ENCODE results near the gene KCNK3. TPM values are rescaled to one million over a fixed set of nuclear protein-coding genes. Genes with fewer than 3 reads are reported as not detected.

KCNK3 gene
- total and polyA plus RNA-seq, 2 donors (not counting 1 experiment from before 2014, with no cell fraction given) = under 0.01 TPM; not detected in 1

DNA sequence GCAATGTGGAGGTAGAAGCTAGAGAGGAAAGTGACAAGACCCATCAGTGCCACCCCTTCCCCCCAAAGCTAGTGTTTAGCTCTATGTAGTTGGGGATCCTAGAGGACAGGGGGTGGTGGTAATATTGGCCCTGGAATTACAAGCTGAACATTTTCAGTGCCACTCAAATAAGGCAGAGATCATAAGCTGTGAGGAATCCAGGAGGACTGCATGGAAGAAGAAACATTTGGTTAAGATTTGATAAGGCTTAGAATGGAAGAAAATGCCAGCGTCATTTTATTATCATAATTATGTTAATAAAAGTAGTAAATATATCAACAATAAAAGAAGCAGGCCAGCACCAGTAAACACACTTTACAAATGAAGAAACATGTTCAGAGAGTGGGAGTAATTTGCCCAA, 33.7 kb downstream of the KCNK3 start:
- DNase-seq (ENCODE audit: low read depth in 2 of 2) = no peak
- H3K9ac ChIP-seq (ENCODE audit: insufficient read depth, low read length) = no peak overlapping the region
- no peaks in the 10 kb centered on the region for H3K27me3 ChIP-seq (ENCODE audit: control insufficient read depth, insufficient read depth, low read length)
- no peaks in the 10 kb centered on the region for H4K20me1 ChIP-seq (ENCODE audit: control insufficient read depth, extremely low read depth, insufficient read depth, low read length)
- H3K4me1 ChIP-seq (ENCODE audit: control insufficient read depth, extremely low read depth, insufficient read depth, low read length) = peaks cover 22% of the 10 kb centered on the region
- H3K79me2 ChIP-seq (ENCODE audit: control insufficient read depth, insufficient read depth, low read length) = no peaks in the 10 kb centered on the region
- no peak overlapping the region for H3K4me2 ChIP-seq (ENCODE audit: extremely low read depth, insufficient read depth, low read length)
- H2AFZ ChIP-seq (ENCODE audit: low read length) = no peak overlapping the region
- no peaks in the 10 kb centered on the region for H3K9me3 ChIP-seq (ENCODE audit: control insufficient read depth, insufficient read depth, low read depth, low read length)
- TF ChIP-seq EZH2 (IDR thresholded peaks at IDR 0.05; ENCODE audit: low read length, missing control alignments) = no peak
- TF ChIP-seq, protein P1, sequence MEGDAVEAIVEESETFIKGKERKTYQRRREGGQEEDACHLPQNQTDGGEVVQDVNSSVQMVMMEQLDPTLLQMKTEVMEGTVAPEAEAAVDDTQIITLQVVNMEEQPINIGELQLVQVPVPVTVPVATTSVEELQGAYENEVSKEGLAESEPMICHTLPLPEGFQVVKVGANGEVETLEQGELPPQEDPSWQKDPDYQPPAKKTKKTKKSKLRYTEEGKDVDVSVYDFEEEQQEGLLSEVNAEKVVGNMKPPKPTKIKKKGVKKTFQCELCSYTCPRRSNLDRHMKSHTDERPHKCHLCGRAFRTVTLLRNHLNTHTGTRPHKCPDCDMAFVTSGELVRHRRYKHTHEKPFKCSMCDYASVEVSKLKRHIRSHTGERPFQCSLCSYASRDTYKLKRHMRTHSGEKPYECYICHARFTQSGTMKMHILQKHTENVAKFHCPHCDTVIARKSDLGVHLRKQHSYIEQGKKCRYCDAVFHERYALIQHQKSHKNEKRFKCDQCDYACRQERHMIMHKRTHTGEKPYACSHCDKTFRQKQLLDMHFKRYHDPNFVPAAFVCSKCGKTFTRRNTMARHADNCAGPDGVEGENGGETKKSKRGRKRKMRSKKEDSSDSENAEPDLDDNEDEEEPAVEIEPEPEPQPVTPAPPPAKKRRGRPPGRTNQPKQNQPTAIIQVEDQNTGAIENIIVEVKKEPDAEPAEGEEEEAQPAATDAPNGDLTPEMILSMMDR (conservative IDR thresholded peaks at IDR 0.05 in 1 of 2, IDR thresholded peaks at IDR 0.05 in 1 of 2; ENCODE audit: low read depth in 1 of 2, low read length in 2 of 2) = no peak
- no peak overlapping the region for H3K27ac ChIP-seq (ENCODE audit: insufficient read depth, low read length)
- H3K36me3 ChIP-seq (ENCODE audit: control insufficient read depth, insufficient read depth, low read length) = no peaks in the 10 kb centered on the region
- no peak overlapping the region for H3K4me3 ChIP-seq (replicated peaks in 1 of 4; ENCODE audit: control extremely low read depth in 1 of 4, insufficient read depth in 1 of 4, low read depth in 3 of 4, low read length in 4 of 4)

DNA sequence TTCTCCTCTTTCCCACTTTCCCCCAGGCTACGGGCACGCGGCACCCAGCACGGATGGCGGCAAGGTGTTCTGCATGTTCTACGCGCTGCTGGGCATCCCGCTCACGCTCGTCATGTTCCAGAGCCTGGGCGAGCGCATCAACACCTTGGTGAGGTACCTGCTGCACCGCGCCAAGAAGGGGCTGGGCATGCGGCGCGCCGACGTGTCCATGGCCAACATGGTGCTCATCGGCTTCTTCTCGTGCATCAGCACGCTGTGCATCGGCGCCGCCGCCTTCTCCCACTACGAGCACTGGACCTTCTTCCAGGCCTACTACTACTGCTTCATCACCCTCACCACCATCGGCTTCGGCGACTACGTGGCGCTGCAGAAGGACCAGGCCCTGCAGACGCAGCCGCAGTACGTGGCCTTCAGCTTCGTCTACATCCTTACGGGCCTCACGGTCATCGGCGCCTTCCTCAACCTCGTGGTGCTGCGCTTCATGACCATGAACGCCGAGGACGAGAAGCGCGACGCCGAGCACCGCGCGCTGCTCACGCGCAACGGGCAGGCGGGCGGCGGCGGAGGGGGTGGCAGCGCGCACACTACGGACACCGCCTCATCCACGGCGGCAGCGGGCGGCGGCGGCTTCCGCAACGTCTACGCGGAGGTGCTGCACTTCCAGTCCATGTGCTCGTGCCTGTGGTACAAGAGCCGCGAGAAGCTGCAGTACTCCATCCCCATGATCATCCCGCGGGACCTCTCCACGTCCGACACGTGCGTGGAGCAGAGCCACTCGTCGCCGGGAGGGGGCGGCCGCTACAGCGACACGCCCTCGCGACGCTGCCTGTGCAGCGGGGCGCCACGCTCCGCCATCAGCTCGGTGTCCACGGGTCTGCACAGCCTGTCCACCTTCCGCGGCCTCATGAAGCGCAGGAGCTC, 35.4 kb downstream of the KCNK3 start:
- H3K4me3 ChIP-seq (replicated peaks in 1 of 4; ENCODE audit: control extremely low read depth in 1 of 4, insufficient read depth in 1 of 4, low read depth in 3 of 4, low read length in 4 of 4) = no peak overlapping the region
- no peaks in the 10 kb centered on the region for H3K36me3 ChIP-seq (ENCODE audit: control insufficient read depth, insufficient read depth, low read length)
- H3K4me2 ChIP-seq (ENCODE audit: extremely low read depth, insufficient read depth, low read length) = no peak overlapping the region
- H3K27me3 ChIP-seq (ENCODE audit: control insufficient read depth, insufficient read depth, low read length) = peaks cover 3% of the 10 kb centered on the region
- no peak overlapping the region for H3K27ac ChIP-seq (ENCODE audit: insufficient read depth, low read length)
- H3K9ac ChIP-seq (ENCODE audit: insufficient read depth, low read length) = no peak overlapping the region
- H3K9me3 ChIP-seq (ENCODE audit: control insufficient read depth, insufficient read depth, low read depth, low read length) = no peaks in the 10 kb centered on the region
- no peak for DNase-seq (ENCODE audit: low read depth in 2 of 2)
- peaks cover 22% of the 10 kb centered on the region for H3K4me1 ChIP-seq (ENCODE audit: control insufficient read depth, extremely low read depth, insufficient read depth, low read length)
- H2AFZ ChIP-seq (ENCODE audit: low read length) = no peak overlapping the region
- H3K79me2 ChIP-seq (ENCODE audit: control insufficient read depth, insufficient read depth, low read length) = no peaks in the 10 kb centered on the region
- H4K20me1 ChIP-seq (ENCODE audit: control insufficient read depth, extremely low read depth, insufficient read depth, low read length) = no peaks in the 10 kb centered on the region
- TF ChIP-seq EZH2 (IDR thresholded peaks at IDR 0.05; ENCODE audit: low read length, missing control alignments) = no peak
- TF ChIP-seq, protein P1 (conservative IDR thresholded peaks at IDR 0.05 in 1 of 2, IDR thresholded peaks at IDR 0.05 in 1 of 2; ENCODE audit: low read depth in 1 of 2, low read length in 2 of 2) = no peak

DNA sequence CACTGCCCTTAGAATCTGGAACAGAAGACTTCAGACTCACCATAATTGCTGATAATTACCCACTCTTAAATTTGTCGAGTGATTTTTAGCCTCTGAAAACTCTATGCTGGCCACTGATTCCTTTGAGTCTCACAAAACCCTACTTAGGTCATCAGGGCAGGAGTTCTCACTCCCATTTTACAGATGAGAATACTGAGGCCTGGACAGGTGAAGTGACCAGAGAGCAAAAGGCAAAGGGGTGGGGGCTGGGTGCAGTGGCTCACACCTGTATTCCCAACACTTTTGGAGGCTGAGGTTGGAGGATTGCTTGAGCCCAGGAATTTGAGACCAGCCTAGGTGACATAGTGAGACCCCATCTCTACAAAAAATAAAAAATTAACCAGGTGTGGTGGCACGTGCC, 36.8 kb downstream of the KCNK3 start:
- Histone ChIP-seq H3K36me3 (ENCODE audit: control insufficient read depth, insufficient read depth, low read length) (no peaks in the 10 kb centered on the region), H3K4me2 (ENCODE audit: extremely low read depth, insufficient read depth, low read length) (no peak overlapping the region), H3K27me3 (ENCODE audit: control insufficient read depth, insufficient read depth, low read length) (peaks cover 3% of the 10 kb centered on the region), H3K4me3 (replicated peaks in 1 of 4; ENCODE audit: control extremely low read depth in 1 of 4, insufficient read depth in 1 of 4, low read depth in 3 of 4, low read length in 4 of 4) (no peak overlapping the region), H3K4me1 (ENCODE audit: control insufficient read depth, extremely low read depth, insufficient read depth, low read length) (peaks cover 14% of the 10 kb centered on the region), H4K20me1 (ENCODE audit: control insufficient read depth, extremely low read depth, insufficient read depth, low read length) (no peaks in the 10 kb centered on the region), H3K79me2 (ENCODE audit: control insufficient read depth, insufficient read depth, low read length) (no peaks in the 10 kb centered on the region), H3K27ac (ENCODE audit: insufficient read depth, low read length) (no peak overlapping the region), H3K9ac (ENCODE audit: insufficient read depth, low read length) (no peak overlapping the region), H3K9me3 (ENCODE audit: control insufficient read depth, insufficient read depth, low read depth, low read length) (no peaks in the 10 kb centered on the region), H2AFZ (ENCODE audit: low read length) (no peak overlapping the region)
- TF ChIP-seq EZH2 (IDR thresholded peaks at IDR 0.05; ENCODE audit: low read length, missing control alignments) = no peak
- TF ChIP-seq, protein P1 (conservative IDR thresholded peaks at IDR 0.05 in 1 of 2, IDR thresholded peaks at IDR 0.05 in 1 of 2; ENCODE audit: low read depth in 1 of 2, low read length in 2 of 2) = no peak
- DNase-seq (ENCODE audit: low read depth in 2 of 2) = no peak
